NCI-H2227 (cell line): ENCODE data around the gene CCR6.

Source experiments
- DNase-seq: peaks from one replicate; lab custom pipeline; 2025; ENCODE audit not compliant: unreplicated experiment; lab: John Stamatoyannopoulos, UW

Gene CCR6

DNA sequence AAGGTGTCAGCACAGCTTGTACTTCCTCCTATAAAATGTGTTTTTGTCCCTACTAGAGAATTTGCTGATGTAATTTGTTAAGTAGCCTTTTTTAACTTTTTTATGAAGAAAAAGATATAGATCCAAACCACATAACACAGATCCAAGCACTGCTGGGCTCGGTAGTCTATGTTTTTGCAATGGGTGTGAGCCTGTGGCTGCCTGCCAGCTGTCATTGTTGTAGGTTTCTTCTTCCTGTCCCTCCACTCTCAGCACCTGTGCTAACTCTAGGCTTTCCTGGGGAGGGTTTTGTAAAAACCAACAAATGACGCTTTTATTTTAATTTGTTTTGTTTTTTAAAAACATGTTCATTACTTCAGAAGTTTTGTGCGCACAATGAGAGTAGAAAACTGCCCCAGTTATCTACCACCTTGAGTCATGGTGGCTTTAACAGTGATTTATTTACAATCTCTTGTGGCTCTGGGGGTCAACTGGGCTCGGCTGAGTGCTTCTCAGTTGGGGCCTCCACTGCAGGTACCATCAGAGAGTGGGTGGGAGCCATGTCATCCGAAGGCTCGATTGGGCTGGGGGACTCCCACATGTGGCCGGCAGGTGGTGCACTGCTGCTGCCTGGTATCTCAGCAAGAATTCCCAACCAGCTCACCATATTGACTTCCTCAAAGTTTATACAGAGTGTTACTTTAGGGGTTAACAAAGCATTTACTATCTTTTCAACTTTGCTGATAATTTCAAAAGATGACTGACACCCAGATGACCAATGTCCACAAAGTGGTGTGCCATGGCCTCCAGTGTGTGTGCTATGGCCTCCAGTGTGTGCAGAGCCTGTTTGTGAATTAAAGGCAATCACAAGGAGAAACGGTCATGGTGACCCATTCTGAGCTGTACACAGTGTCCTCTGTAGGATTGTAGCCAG is 3.0 kb upstream of the CCR6 start:
- DNase-seq, result no peak

DNA sequence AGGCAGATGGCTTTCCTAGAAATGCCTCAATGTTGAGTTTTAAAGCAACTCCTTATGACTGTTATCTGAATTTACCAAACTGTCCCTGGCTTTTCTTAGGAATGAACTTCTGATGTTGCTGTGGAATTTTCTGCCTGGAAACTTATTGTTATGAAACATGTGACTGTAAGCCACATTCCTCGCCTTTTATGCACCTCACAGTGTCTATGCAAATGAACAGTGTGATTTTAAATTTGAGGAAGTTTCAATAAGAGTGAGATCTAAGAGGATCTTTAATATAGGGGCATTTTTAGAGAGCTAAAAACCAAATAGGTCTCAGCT is 2.4 kb upstream of the CCR6 start:
- no peak for DNase-seq

DNA sequence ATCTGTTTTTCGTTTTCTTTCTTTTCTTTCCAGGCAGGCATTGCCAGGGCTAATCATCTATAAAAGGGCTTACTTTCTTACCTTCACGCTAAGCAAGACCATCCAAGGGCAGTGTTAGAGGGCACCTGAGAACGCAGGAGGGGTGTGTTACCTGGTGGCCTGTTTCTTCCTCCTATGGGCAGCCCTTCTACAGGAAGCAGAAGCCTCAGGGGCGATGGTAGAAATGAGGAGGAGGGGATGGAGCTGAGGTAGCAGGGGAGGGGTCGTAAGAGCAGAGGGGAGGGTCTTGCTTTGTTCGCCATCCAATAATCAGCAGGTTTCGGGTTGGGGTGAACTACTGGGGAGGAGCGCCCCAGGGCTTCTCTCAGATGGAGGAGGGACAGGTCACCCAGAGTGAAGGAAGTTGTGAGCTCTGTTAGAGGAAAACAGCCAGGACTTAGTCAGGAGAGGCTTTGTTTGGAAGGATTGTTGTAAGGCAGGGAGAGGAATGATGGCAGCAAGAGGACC is 1.5 kb upstream of the CCR6 start:
- no peak for DNase-seq

DNA sequence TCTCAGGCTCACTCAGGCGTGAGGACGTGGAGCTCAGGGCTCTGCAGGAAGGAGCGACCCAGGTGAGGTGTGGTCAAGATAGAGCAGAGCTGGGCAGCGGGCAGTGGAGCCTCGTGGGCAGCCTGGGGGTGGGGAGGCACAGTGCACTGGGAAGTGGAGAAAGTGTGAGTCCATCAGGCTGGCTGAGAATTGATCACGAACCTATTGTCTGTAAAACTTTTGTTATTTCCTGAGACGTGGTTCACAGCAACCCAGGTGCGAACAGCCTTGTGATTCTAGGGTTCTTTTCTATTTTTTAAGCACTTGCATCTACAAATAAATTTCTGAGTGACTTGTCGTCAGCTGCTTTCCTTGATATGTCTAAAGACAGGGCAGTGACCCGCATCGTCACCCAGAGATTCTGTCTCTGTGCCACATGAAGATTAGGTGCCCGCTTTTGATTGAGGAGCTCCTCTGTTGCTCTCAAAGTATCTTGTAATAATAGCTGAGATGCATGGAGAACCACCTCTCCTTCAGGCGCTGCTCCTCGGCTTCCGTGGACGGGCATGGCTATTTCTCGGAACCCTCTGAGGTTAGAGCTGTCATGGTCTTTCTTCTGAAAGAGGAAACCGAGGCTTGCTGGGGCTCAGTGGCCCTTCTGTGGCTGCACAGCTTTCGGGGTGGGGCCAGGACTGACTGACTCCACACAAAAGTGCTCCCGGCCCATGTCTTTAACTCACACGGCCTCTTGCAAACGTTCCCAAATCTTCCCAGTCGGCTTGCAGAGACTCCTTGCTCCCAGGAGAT is 662 bp upstream of the CCR6 start:
- DNase-seq, result no peak

DNA sequence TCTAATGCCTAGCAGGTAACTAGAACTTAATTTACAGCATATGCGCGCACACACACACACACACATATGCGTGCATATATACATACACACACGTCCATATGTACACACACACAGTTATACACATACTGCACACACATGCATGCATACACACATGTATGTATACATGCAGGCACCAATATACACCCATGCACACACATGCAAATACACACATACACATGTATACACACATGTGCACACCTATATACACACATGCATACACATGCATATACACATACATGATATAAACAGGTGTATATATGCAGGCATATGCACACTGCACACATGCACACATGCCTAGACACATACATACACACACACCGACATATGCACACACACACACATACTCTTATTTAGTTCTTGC is 1.9 kb downstream of the CCR6 start:
- no peak for DNase-seq

DNA sequence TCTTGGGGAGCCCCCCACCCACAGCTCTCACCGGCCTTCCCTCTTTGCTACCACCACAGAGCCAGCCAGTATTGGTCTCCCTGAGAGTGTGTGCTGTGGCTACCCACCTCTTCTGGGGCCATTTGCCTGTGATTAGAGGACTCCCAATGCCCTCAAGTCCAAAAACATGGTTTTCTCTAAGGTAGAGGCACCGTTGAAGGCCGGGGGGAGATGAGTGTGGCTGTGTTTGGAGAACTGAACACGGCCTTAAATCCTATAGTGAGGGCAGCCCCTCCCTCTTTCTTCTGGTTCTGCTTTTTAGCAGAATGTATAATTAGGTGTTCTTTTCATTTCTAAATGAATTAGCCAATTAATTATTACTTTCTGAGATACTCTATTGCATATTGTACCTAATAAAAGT is 2.5 kb downstream of the CCR6 start:
- no peak for DNase-seq

DNA sequence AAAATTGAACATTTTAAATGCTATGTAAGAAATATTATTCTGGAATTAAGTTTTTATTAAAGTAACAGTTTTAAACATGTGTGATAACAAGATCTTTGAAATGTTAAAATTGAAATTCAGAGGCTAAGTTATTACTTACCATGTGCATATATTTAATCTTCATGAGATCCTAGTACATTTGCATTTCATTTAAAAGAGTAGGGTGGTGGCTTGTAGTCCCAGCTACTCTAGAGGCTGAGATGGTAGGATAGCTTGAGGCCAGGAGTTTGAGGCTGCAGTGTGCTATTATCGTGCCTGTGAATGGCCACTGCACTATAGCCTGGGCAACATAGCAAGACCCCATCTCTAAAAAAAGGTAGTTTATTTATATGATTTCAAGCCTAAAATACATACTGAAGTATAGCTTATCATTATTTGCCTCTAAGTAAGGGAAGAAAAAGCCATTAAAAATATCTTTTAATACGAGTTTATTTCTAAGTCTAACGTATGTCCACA is 3.0 kb downstream of the CCR6 start:
- no peak for DNase-seq

DNA sequence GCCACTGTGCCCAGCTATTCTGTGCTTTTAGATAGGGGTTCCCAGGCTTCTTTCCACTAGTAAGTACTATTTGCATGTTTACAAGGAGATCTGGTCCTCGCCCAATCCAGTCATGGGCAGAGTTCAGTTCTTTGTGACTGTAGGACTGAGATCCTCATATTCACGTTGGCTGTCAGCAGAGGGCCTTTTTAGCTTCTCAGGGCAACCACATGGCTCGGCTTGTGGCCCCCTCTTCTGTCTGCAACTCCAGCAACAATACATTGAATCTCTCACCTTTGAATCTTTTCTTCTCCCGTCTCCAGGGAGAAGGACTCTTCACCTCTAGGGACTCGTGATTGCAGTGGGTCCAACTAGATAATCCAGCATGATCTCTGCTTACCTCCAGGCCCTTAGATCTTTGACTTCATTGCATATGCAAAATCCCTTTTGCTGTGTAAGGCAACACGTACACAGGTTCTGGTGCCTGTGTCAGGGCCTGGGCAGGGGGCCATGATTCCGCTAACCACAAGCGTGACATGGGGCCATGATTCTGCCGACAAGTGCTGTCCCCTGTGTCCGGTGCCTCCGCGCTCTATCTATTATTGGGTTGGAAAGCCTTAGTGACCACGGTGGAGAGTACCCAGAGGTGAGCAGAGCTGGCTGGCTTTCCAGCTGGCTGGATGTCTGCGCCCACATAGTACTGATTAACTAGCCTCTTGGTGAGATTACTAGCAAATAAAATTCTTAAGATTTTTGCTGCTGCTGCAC is 5.1 kb downstream of the CCR6 start:
- DNase-seq, result no peak

DNA sequence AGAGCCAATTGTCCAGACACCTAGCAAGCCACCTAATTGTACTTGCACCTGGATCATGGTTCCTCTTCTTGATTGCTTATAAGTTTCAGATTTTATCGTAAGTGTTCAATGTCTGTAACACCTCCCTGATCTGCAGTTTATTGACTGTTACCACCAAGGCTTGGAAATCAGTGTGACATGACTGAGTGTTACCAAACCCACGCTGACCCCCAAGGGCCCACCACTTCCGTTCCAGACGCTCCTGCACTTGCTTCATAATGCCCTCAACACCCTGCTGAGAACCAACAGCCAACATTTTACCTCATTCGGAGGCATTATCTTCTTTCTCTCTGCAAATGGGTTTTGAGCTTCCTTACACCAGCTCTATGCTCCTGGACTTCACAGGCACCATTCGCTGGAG is 6.3 kb downstream of the CCR6 start:
- no peak for DNase-seq

DNA sequence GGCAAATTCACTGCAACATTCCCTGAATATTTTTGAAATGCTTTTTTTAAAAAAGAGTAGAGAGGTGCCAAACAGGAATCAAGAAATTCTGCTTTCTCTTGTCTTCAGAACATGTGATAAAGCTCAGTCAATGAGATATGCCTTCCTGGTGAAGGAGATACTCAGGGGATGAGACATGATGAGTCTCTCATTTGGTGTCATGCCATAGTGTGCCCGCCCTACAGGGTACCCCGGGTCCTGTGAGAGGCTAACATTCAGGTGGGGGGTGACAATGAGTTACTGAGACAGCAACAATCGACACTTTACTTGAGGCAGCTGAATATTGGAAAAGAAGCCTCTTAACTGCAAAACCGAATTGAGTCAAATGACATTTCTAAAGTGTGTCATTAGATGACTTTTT is 6.7 kb downstream of the CCR6 start:
- DNase-seq, result no peak

DNA sequence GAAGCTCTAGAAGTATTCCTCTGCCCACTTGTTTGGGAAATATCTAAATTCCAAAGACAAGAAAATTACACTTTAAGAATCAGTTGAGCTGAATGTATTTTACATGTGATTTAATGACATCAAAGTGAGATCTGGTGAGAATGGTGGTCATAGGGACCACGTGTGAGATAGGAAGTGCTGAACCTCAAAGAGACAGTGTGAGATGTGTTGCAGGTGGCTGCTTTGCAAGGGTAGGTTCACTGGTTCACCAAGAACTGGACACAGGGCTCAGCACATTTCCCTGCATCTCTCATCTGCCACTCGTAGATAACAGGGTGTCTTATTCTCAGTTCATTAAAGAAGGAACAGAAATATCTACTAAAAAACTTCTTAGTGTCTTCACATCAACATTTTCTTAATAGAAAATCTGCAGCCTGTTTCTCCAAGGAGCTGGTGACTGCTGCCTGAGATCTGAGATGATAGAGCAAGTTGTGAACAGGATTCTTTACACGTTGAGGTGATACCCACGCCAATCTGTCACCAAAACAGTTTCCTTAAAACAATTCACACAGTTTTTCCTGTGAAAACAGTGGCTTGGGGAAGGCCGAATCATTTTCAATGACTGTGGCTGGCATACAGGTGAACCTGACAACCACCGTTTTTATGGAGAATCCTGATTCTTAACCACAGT is 7.2 kb downstream of the CCR6 start:
- DNase-seq, result no peak

DNA sequence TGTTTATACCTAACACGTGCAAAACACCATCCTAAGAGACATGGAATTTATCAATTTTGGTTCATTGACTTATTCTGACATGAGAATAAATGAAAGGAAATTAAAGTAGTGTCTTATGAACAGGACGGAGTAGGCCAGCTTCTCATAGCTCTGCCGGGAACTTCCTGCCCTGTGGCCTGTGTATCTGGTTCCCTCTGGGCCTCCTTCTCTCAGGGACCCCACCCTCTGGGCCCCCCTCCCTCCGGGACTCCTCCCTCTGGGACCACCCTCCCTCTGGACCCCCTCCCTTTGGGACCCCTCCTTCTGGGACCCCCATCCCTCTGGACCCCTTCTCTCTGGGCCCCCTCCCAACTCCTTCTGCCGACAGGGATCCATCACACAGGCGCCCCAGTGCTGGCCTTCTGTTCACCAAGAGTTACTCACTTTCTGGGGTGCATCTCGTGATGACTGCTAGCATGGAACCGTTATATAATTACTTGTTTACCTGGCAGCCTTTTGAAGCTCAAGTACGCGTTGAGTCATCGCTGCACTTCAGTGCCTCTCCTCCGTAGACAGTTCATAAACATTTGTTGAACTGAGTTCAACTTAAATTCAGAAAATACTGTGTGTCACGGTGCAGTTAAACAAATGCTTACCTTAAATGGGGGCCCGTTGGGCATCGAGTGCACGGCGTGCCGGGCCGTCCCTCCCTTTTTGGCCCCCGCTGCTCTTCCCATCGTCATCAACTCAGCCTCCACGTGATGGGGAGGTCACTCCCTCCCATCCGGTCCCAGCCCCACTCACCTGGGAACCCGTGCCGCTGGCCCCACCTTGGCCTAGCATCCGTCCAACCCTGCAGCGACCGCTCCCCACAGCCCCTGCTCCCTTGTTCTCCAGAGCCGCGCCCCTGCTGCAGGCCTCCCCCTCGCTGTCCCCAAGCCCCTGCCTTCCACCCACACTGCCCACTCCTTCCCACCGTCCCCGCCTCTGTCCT is 8.1 kb downstream of the CCR6 start:
- no peak for DNase-seq

DNA sequence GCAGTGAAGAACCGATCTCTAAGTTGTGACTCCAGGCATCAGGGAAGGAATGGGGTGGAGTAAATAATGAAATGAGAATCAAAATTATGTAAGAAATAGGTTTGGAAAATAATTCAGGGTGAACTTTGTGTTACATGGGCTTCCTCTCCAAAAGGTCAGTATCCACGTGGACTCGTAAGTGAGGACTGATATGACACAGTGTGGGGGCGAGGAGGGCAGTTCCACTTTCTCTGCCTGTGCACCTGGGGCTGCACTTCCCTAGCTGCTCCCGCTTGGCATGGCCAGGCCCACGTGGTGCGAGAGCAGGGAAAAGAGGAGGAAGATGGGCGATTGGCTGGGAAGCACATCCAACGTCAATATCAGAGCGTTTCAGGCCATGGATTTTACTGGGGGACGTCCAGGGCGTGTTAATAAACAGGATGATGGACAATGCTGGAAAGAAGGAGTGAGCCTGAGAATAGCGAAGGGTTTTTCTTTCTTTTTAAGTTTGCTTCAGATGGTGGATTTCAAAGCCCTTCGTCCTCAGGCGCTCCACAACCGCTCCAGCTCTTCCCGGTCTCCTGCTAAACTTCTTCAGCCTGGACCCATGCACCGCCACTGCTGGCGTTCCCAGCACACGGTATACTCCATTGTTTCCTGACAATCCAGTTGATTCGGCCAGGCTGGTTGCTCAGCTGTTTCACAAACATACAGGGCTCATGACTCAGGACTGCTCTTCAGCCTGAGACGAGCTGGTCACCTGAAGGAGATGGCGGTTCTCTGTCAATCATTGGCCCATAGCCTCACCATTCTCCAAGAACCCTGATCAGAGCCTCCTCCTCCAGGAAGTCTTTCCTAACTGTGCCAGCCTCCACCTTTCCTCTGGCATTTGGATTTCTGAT is 11.8 kb downstream of the CCR6 start:
- DNase-seq, result no peak

DNA sequence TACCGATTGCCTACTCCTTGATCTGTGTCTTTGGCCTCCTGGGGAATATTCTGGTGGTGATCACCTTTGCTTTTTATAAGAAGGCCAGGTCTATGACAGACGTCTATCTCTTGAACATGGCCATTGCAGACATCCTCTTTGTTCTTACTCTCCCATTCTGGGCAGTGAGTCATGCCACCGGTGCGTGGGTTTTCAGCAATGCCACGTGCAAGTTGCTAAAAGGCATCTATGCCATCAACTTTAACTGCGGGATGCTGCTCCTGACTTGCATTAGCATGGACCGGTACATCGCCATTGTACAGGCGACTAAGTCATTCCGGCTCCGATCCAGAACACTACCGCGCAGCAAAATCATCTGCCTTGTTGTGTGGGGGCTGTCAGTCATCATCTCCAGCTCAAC is 13.5 kb downstream of the CCR6 start:
- DNase-seq, result no peak

DNA sequence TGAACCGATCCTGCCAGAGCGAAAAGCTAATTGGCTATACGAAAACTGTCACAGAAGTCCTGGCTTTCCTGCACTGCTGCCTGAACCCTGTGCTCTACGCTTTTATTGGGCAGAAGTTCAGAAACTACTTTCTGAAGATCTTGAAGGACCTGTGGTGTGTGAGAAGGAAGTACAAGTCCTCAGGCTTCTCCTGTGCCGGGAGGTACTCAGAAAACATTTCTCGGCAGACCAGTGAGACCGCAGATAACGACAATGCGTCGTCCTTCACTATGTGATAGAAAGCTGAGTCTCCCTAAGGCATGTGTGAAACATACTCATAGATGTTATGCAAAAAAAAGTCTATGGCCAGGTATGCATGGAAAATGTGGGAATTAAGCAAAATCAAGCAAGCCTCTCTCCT is 14.2 kb downstream of the CCR6 start:
- no peak for DNase-seq

DNA sequence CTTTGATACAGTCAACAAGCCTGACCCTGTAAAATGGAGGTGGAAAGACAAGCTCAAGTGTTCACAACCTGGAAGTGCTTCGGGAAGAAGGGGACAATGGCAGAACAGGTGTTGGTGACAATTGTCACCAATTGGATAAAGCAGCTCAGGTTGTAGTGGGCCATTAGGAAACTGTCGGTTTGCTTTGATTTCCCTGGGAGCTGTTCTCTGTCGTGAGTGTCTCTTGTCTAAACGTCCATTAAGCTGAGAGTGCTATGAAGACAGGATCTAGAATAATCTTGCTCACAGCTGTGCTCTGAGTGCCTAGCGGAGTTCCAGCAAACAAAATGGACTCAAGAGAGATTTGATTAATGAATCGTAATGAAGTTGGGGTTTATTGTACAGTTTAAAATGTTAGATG is 15.0 kb downstream of the CCR6 start:
- no peak for DNase-seq

DNA sequence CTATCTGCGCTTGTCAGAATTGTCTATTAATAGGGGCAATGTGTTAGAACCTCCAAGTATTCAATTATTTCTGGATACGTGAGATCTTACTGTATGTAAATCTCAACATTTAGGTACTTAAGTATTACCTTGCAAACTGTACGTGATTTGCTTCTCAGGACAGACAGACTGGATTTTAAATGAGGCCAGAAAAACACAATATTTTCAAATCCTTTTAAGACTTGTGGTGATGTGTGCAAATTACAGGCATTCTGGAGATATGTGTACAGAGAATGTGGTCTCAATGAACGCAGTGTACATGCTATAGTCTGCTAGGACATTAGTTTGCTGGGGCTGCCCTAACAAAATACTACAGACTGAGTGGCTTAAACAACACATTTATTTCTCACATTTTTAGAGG is 16.9 kb downstream of the CCR6 start:
- no peak for DNase-seq

DNA sequence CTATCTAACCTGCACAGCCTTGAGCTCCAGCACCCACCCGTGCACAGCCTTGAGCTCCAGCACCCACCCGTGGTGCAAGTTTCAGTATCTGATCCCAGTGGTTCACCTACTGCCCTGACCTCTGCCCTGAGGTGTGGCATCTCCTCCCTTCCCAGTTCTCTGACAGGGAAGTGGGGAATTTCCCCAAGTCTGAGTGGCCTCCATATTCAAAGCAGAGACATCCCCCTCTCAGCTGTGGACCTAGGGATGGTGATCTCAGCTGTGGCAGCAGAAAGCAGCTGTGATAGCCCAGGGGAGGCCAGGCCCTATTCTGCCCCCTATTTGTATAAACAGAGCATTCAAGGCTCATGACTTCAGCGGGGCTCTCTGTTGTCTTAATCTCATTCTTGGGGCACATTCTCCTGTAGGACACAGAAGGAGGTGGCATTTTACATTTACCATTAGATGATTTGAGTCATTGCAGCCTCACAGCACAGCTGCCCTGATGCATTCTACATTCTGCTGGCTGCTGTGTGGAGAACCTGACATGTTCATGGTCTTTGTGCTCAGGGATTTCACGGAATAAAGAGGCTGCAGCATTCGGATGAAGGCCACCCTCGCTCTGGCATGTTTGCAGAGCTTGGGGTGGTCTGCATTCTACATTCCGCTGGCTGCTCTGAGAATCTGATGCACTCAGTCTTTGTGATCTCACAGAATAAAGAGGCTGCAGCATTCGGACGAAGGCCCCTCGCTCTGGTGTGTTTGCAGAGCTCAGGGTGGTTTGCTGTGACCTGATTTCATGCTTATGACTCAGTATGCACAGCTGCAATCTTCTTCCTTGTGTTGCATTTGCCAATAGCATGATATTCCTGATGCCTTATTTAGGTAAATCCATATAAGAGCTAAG is 17.9 kb downstream of the CCR6 start:
- DNase-seq, result no peak
